Measurements from ENCODE around the gene TGFA.

GRCh38 chr2:70513738-70514137 is 39.9 kb downstream of the TGFA start:
- no peak for TF ChIP-seq EZH2 (IDR thresholded peaks at IDR 0.05; ENCODE audit: insufficient read depth, poor library complexity, severe bottlenecking)
- TF ChIP-seq EZH2phosphoT487 (IDR thresholded peaks at IDR 0.05; ENCODE audit: insufficient read depth, low read depth): no peak
